Esophagus squamous epithelium (tissue), 4 donors: ENCODE measurements around the gene SCN8A.

Source experiments
- POLR2A ChIP-seq, 4 donors: fragments of 450-650 bp; IDR thresholded peaks; one replicate each; pipeline ENCODE4 v1.6.1; 2017; ENCODE audit warnings: antibody characterized with exemption in 4 of 4, mild to moderate bottlenecking in 4 of 4, moderate library complexity in 3 of 4
- TF ChIP-seq, protein P1 (sequence below), 6 experiments: fragments of 450-650 bp in 4 of 6; fragments of 200-600 bp in 2 of 6; sonication (generic) in 2 of 6; IDR thresholded peaks; one replicate each; pipeline ENCODE4 v1.5.1; 2016 to 2019; ENCODE audit warnings: antibody characterized with exemption in 6 of 6, mild to moderate bottlenecking in 4 of 6, moderate library complexity in 4 of 6

DNA sequence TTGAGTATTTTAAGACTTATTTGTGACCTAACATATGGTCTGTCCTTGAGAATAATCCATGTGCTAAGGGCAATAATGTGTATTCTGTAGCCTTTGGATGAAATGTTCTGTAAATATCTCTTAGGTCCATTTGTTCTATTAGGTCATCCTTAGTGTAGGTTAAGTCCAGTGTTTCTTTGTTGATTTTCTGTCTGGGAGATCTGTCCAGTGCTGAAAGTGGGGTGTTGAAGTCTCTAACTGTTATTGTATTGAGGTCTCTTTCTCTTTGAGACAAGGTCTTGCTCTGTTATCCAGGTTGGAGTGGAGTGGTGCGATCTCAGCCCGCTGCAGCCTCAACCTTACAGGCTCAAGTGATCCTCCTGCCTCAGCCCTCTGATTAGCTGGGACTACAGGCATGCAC, 149.5 kb downstream of the SCN8A start:
- TF ChIP-seq, protein P1, sequence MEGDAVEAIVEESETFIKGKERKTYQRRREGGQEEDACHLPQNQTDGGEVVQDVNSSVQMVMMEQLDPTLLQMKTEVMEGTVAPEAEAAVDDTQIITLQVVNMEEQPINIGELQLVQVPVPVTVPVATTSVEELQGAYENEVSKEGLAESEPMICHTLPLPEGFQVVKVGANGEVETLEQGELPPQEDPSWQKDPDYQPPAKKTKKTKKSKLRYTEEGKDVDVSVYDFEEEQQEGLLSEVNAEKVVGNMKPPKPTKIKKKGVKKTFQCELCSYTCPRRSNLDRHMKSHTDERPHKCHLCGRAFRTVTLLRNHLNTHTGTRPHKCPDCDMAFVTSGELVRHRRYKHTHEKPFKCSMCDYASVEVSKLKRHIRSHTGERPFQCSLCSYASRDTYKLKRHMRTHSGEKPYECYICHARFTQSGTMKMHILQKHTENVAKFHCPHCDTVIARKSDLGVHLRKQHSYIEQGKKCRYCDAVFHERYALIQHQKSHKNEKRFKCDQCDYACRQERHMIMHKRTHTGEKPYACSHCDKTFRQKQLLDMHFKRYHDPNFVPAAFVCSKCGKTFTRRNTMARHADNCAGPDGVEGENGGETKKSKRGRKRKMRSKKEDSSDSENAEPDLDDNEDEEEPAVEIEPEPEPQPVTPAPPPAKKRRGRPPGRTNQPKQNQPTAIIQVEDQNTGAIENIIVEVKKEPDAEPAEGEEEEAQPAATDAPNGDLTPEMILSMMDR (IDR thresholded peaks at IDR 0.05), result no peak
- TF ChIP-seq POLR2A (IDR thresholded peaks at IDR 0.05), result no peak
